K562 (cell line): ENCODE data around the gene TFAP2A. TPM values are rescaled to one million over a fixed set of nuclear protein-coding genes. Genes with fewer than 3 reads are reported as not detected.

Experiments
- ATAC-seq: fragments of 200-7000 bp; cut with Tn5 transposase; 3 replicates; pipeline ENCODE4 v1.9.1; 2020; ENCODE audit warnings: moderate library complexity
- BruUV-seq: library from RNA; stranded (reverse); fragments of 400-500 nt; replicated peaks from 2 replicates; lab custom pipeline; 2021; lab: Mats Ljungman, UMichigan
- CTCF ChIA-PET: fragments of 300-600 bp; formaldehyde crosslinking; extraction: SDS; loops from one replicate; lab custom pipeline; 2021; ENCODE audit warnings: low intra/inter-chr PET ratio; lab: Yijun Ruan, JAX
- POLR2A ChIA-PET: fragments of 300-600, 350-650 bp; sonication (Branson Sonifier 250); formaldehyde crosslinking; extraction: SDS; loops from one replicate; lab custom pipeline; 2021; ENCODE audit warnings: antibody characterized with exemption, inconsistent platforms; lab: Yijun Ruan, JAX
- DNase-seq, 4 experiments: peaks; one replicate each; pipeline versions ENCODE4 v3.0.0 to v3.0.0-alpha.2; 2011 to 2018; ENCODE audit warnings: low spot score in 3 of 4, mixed read lengths in 3 of 4; ENCODE audit errors: extremely low read depth in 1 of 4
- FAIRE-seq: peaks from 2 replicates; lab custom pipeline; 2011; peaks lifted over from hg19 to GRCh38; lab: Jason Lieb, UNC
- H2AFZ ChIP-seq: 2 replicates; pipeline ENCODE4 v1.6.0; 2011; ENCODE audit warnings: low read depth, low read length, control low read depth, inconsistent platforms
- H3K27ac ChIP-seq: fragments of 200-600 bp; 3 replicates; pipeline ENCODE4 v1.8.0; 2011; ENCODE audit warnings: low read depth, mild to moderate bottlenecking, control low read depth, inconsistent platforms, low read length, moderate library complexity, mixed read lengths; ENCODE audit errors: extremely low read depth
- H3K27me3 ChIP-seq, 2 experiments: fragments of 300-600 bp in 1 of 2; 2 replicates in 1 of 2; 3 replicates in 1 of 2; pipeline versions ENCODE4 v1.6.0 to v1.8.0; 2011; ENCODE audit warnings: inconsistent platforms in 2 of 2, low read length in 2 of 2, mild to moderate bottlenecking in 1 of 2, mixed read lengths in 1 of 2, moderate library complexity in 1 of 2; ENCODE audit not compliant: control insufficient read depth in 2 of 2, insufficient read depth in 2 of 2
- H3K36me3 ChIP-seq: fragments of 300-600 bp; 3 replicates; pipeline ENCODE4 v1.8.0; 2011; ENCODE audit warnings: mild to moderate bottlenecking, low read length, inconsistent platforms; ENCODE audit not compliant: control insufficient read depth, insufficient read depth
- H3K4me1 ChIP-seq, 2 experiments: fragments of 200-600 bp in 1 of 2; replicated peaks in 1 of 2; 2 replicates in 1 of 2; 3 replicates in 1 of 2; pipeline versions ENCODE4 v1.5.1 to v1.8.0; 2011; ENCODE audit warnings: inconsistent platforms in 2 of 2, low read length in 2 of 2, mild to moderate bottlenecking in 1 of 2, mixed read lengths in 1 of 2, moderate library complexity in 1 of 2; ENCODE audit not compliant: control insufficient read depth in 2 of 2, insufficient read depth in 2 of 2
- H3K4me2 ChIP-seq: 2 replicates; pipeline ENCODE4 v1.6.1; 2011; ENCODE audit warnings: low read length, control low read depth, inconsistent platforms, mixed read lengths; ENCODE audit not compliant: insufficient read depth
- H3K4me3 ChIP-seq: fragments of 200-600 bp; sonication (generic), shearing (Covaris generic); 2 replicates; pipeline ENCODE4 v1.5.1; 2016; ENCODE audit warnings: control low read depth, inconsistent platforms
- H3K79me2 ChIP-seq: fragments of 200-600 bp; 3 replicates; pipeline ENCODE4 v1.8.0; 2011; ENCODE audit warnings: low read length, inconsistent platforms; ENCODE audit not compliant: control insufficient read depth, insufficient read depth
- H3K9ac ChIP-seq, 2 experiments: 2 replicates each; pipeline versions ENCODE4 v1.6.0 to v1.6.1; 2011; ENCODE audit warnings: low read depth in 2 of 2, low read length in 2 of 2, control low read depth in 1 of 2, inconsistent platforms in 1 of 2, mild to moderate bottlenecking in 1 of 2, mixed read lengths in 1 of 2; ENCODE audit not compliant: insufficient read depth in 1 of 2
- H3K9me1 ChIP-seq: one replicate; pipeline ENCODE4 v1.6.0; 2011; ENCODE audit warnings: inconsistent platforms, mild to moderate bottlenecking, low read length, moderate library complexity; ENCODE audit not compliant: control insufficient read depth, insufficient read depth
- H3K9me3 ChIP-seq: replicated peaks from 2 replicates; pipeline ENCODE4 v1.5.1; 2011; ENCODE audit warnings: low read depth, low read length, inconsistent platforms; ENCODE audit not compliant: control insufficient read depth, insufficient read depth
- H4K20me1 ChIP-seq: replicated peaks from 2 replicates; pipeline ENCODE4 v1.6.1; 2011; ENCODE audit warnings: low read length, inconsistent platforms, mixed read lengths; ENCODE audit not compliant: control insufficient read depth, insufficient read depth
- ATF3 ChIP-seq, 2 experiments: fragments of 450-650 bp in 1 of 2; sonication (generic) in 1 of 2; formaldehyde crosslinking in 1 of 2; IDR thresholded peaks in 1 of 2; conservative IDR thresholded peaks in 1 of 2; 2 replicates each; pipeline versions ENCODE4 v1.6.1 to v1.8.1; 2016 to 2023; ENCODE audit warnings: mild to moderate bottlenecking in 2 of 2, moderate library complexity in 2 of 2, inconsistent platforms in 1 of 2, missing genetic modification reagents in 1 of 2
- BHLHE40 ChIP-seq: IDR thresholded peaks from 2 replicates; pipeline ENCODE4 v1.6.1; 2011; ENCODE audit warnings: low read length, improper control_type of control experiment
- BRD9 ChIP-seq: fragments of 450-650 bp; IDR thresholded peaks from 2 replicates; pipeline ENCODE4 v1.6.1; 2018; ENCODE audit warnings: low read depth; ENCODE audit not compliant: partially characterized antibody
- CCNT2 ChIP-seq: IDR thresholded peaks from 2 replicates; pipeline ENCODE4 v1.6.1; 2011; ENCODE audit warnings: borderline replicate concordance, low read depth, mild to moderate bottlenecking, moderate library complexity, mixed read lengths, low read length; ENCODE audit not compliant: insufficient read length; ENCODE audit errors: extremely low read depth
- DIDO1 ChIP-seq: fragments of 450-650 bp; IDR thresholded peaks from 2 replicates; pipeline ENCODE4 v1.6.1; 2016; ENCODE audit warnings: low read depth, missing biosample characterization, missing genetic modification characterization
- DPF2 ChIP-seq: fragments of 450-650 bp; IDR thresholded peaks from 2 replicates; pipeline ENCODE4 v1.6.1; 2016
- ETV5 ChIP-seq: sonication (generic); formaldehyde crosslinking; IDR thresholded peaks from 2 replicates; pipeline ENCODE4 v1.4.0; 2020; ENCODE audit warnings: low read depth, mild to moderate bottlenecking, missing genetic modification reagents
- FOXA3 ChIP-seq, 2 experiments: fragments of 450-650 bp in 1 of 2; sonication (generic) in 1 of 2; formaldehyde crosslinking; IDR thresholded peaks in 1 of 2; conservative IDR thresholded peaks in 1 of 2; 2 replicates each; pipeline versions ENCODE4 v1.4.0 to v1.8.0; 2020 to 2022; ENCODE audit warnings: mild to moderate bottlenecking in 2 of 2, missing genetic modification reagents in 1 of 2
- HDAC1 ChIP-seq, 2 experiments: fragments of 450-650 bp; IDR thresholded peaks; 2 replicates each; pipeline ENCODE4 v1.6.1; 2016 to 2017; ENCODE audit warnings: inconsistent platforms in 1 of 2, mild to moderate bottlenecking in 1 of 2, moderate library complexity in 1 of 2
- NCOA6 ChIP-seq: fragments of 450-650 bp; IDR thresholded peaks from 2 replicates; pipeline ENCODE4 v1.6.1; 2017; ENCODE audit warnings: mild to moderate bottlenecking
- POLR2AphosphoS2 ChIP-seq: IDR thresholded peaks from 2 replicates; pipeline ENCODE4 v1.6.1; 2012; ENCODE audit warnings: low read length, improper control_type of control experiment
- POLR2H ChIP-seq: IDR thresholded peaks from 2 replicates; pipeline ENCODE4 v1.6.1; 2016; ENCODE audit warnings: missing genetic modification characterization, low read depth, mild to moderate bottlenecking, control low read depth, missing compliant biosample characterization, moderate library complexity
- SMARCE1 ChIP-seq: fragments of 450-650 bp; IDR thresholded peaks from 2 replicates; pipeline ENCODE4 v1.7.1; 2016; ENCODE audit warnings: mild to moderate bottlenecking
- TAL1 ChIP-seq: fragments of 450-650 bp; IDR thresholded peaks from 2 replicates; pipeline ENCODE4 v1.6.1; 2016; ENCODE audit warnings: mild to moderate bottlenecking
- THAP7 ChIP-seq: fragments of 250-450 bp; sonication (Bioruptor Pico); IDR thresholded peaks from 2 replicates; pipeline ENCODE4 v1.5.0; 2021
- USF2 ChIP-seq: sonication (generic); formaldehyde crosslinking; IDR thresholded peaks from 2 replicates; pipeline ENCODE4 v1.5.0; 2020; ENCODE audit warnings: missing genetic modification reagents
- WGBS: fragments of 100-300 bp; shearing (Covaris generic); methylation state at CpG from one replicate; pipeline ENCODE4 v1.1.6; 2016; ENCODE audit warnings: low coverage, mixed read lengths; ENCODE audit not compliant: insufficient coverage; ENCODE audit errors: missing lambda C conversion rate; 5-methylcytosine and 5-hydroxymethylcytosine counted together
- in situ Hi-C: fragments of 300-500 bp; cut with MboI; formaldehyde crosslinking; loops from 4 replicates; pipeline ENCODE4 v1.15.0; 2018; ENCODE audit warnings: inconsistent platforms, mixed read lengths
- intact Hi-C: fragments of 100-400 bp; cut with micrococcal nuclease; formaldehyde crosslinking; loops from 2 replicates; pipeline ENCODE4 v1.14.2; 2022
- polyA plus RNA-seq, 8 experiments: library from polyadenylated mRNA; depleted of rRNA in 4 of 8; stranded (reverse) in 5 of 8; unstranded in 3 of 8; fragments of >200 nt; fragmentation: Nextera tagmentation in 2 of 8; fragmentation: Illumina TruSeq in 1 of 8; extraction: Ambion mirVana in 2 of 8; extraction: Trizol in 1 of 8; gene quantifications; 2 replicates each; pipeline versions ENCODE4 v1.2.1 to v1.2.3, GENCODE V29; 2011 to 2014; ENCODE audit warnings: inconsistent platforms in 1 of 8, missing spikeins in 1 of 8
- total RNA-seq, 7 experiments: library from RNA; depleted of rRNA in 6 of 7; stranded (reverse); fragments of >200 nt in 6 of 7; fragmentation: Illumina TruSeq in 2 of 7; extraction: Trizol in 2 of 7; gene quantifications; 2 replicates each; pipeline versions ENCODE4 v1.2.1 to v1.2.3, GENCODE V29; 2011 to 2021; ENCODE audit warnings: low replicate concordance in 1 of 7
- TF ChIP-seq, protein P1 (sequence below): fragments of 250-450 bp; sonication (Bioruptor Pico); IDR thresholded peaks from 2 replicates; pipeline ENCODE4 v1.8.0; 2021; ENCODE audit warnings: moderate library complexity, mild to moderate bottlenecking, inconsistent platforms
- TF ChIP-seq, protein P2 (sequence below): fragments of 200-800 bp; sonication (Bioruptor generic); IDR thresholded peaks from 2 replicates; pipeline ENCODE4 v1.6.1; 2017; ENCODE audit warnings: missing genetic modification characterization, missing compliant biosample characterization

Gene TFAP2A
- total and polyA plus RNA-seq, 9 of the 15 experiments (the other 6 are each of a cell fraction or from before 2014, with no cell fraction given) = 0.14 to 0.53 (median 0.19) TPM; not detected in 1

DNA sequence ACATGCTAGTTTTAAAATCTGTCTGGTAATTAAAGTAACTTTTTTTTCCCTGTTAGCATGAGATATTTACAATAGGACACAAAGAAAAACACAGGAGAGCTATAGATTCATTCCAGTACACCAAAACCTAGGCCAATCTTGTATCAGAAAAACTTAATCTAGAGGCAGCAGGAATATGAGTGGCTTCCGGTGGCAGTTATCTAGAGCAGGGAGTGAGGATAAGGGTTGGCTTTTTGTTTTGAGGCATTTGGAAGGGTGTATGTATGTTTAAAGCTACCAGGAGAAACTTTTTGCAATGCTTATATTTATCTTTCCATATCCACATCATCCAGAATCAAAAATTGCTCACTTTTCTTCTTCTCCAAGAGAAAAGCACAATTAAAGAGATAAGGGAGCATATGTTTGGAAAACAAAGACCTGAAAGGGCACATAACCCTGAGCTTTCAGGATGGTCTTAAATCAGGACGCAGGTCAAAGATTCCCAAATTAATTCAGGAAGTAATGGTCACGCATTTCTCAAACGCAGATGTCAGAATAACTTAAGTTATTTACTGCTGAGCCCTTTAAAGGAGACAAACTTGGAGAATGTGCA, 13.1 kb downstream of the TFAP2A start:
- Histone ChIP-seq H3K9me3 (peaks cover 7% of the 10 kb centered on the region), H3K79me2 (peaks cover 19% of the 10 kb centered on the region), H3K27ac (peak overlapping the region; percentile 85), H3K27me3 (no peaks in the 10 kb centered on the region), H3K4me2 (peak overlapping the region; percentile 98), H3K4me3 (no peak overlapping the region), H3K36me3 (no peaks in the 10 kb centered on the region; the same call in 2 of the 3 replicates), H2AFZ (peak overlapping the region; percentile 97), H3K4me1 (peaks cover 22 to 35% of the 10 kb centered on the region in 2 experiments), H3K9ac (peak overlapping the region in 1 of 2 experiments; percentile 80; a peak in 2 of 4 replicates), H4K20me1 (no peaks in the 10 kb centered on the region), H3K9me1 (no peaks in the 10 kb centered on the region)
- POLR2A ChIA-PET = interaction anchor here (0.8 to 1.0 kb wide), 2 partner anchors 18 to 20 kb away, joined by 3 read pairs; no protein-coding TSS in a partner anchor
- peak; percentile 26 for ATAC-seq
- peak in 3 of 4 experiments; percentile 29 to 85 (median 79) for DNase-seq
- CTCF ChIA-PET = no interaction called here
- peak; percentile 66 for FAIRE-seq
- in situ Hi-C loops (no loop called here), intact Hi-C loops (loop anchor here (5.0 kb wide), 3 partner anchors 54 to 299 kb away; no protein-coding TSS in a partner anchor)
- BruUV-seq = no TSS peak
- 2% methylated on average over 4 of the region's 4 CpGs for WGBS
- TF ChIP-seq NCOA6 (peak; percentile 34; the same call in 1 of the 2 replicates), BHLHE40 (no peak), HDAC1 (IDR thresholded peaks at IDR 0.05) (peak in 1 of 2 experiments; percentile 39; a peak in 1 of 4 replicates), DPF2 (peak; percentile 94), POLR2AphosphoS2 (no peak), THAP7 (no peak), TAL1 (peak; percentile 89), CCNT2 (peak; percentile 91), ATF3 (IDR thresholded peaks at IDR 0.05) (0 out of 2 replicates have a peak, but pooled peaks have one; percentile 1), ATF3 (CRISPR knock-in tag; conservative IDR thresholded peaks at IDR 0.05) (no peak), SMARCE1 (peak; percentile 84), POLR2H (peak; percentile 64), DIDO1 (tag) (no peak), BRD9 (peak; percentile 65), USF2 (CRISPR knock-in tag) (no peak), FOXA3 (CRISPR knock-in tag; conservative IDR thresholded peaks at IDR 0.05 in 1 of 2, IDR thresholded peaks at IDR 0.05 in 1 of 2) (no peak), ETV5 (CRISPR knock-in tag) (peak; percentile 89)
- TF ChIP-seq, protein P1, sequence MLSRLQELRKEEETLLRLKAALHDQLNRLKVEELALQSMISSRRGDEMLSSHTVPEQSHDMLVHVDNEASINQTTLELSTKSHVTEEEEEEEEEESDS (CRISPR knock-in tag) = no peak
- TF ChIP-seq, protein P2, sequence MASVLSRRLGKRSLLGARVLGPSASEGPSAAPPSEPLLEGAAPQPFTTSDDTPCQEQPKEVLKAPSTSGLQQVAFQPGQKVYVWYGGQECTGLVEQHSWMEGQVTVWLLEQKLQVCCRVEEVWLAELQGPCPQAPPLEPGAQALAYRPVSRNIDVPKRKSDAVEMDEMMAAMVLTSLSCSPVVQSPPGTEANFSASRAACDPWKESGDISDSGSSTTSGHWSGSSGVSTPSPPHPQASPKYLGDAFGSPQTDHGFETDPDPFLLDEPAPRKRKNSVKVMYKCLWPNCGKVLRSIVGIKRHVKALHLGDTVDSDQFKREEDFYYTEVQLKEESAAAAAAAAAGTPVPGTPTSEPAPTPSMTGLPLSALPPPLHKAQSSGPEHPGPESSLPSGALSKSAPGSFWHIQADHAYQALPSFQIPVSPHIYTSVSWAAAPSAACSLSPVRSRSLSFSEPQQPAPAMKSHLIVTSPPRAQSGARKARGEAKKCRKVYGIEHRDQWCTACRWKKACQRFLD = peak; percentile 29; the same call in 1 of the 2 replicates
